Suppressor macrophage treated with lipopolysaccharide for 4 hours (primary cell): ENCODE measurements around the gene FREY1.
A peak's percentile ranks its signal among the peaks of the same experiment; 100 is the strongest.
"Not testable (repeated sequence)": the region's sequence is repeated elsewhere in the genome, so short reads cannot be mapped to it uniquely, and the experiment has no call there.

Experiments
- DNase-seq: peaks from one replicate; pipeline ENCODE4 v3.0.0-alpha.2; 2020

Gene FREY1

GRCh38 chr11:45913514-45913913 lies 6.4 kb upstream of the FREY1 start:
- no peak for DNase-seq

DNA sequence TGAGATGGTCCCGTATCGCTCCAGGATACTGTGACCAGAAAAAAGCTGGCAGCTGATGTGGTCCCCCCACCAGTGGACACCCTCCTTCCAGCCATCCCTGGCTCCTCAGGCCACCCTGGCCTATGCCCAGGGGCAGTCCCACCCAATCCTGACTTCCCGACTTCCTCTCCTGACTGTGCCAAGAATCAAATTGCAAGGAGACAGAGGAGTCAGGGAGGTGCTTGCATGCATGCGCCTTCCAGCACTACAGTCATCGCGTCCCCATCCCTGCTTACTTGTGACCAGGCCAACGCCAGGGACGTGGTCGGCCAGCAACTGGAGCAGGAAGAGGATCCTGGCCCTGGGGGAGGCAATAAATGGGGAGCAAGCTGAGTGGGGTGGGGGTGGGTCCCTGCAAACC lies 3.6 kb upstream of the FREY1 start:
- DNase-seq, result no peak

DNA sequence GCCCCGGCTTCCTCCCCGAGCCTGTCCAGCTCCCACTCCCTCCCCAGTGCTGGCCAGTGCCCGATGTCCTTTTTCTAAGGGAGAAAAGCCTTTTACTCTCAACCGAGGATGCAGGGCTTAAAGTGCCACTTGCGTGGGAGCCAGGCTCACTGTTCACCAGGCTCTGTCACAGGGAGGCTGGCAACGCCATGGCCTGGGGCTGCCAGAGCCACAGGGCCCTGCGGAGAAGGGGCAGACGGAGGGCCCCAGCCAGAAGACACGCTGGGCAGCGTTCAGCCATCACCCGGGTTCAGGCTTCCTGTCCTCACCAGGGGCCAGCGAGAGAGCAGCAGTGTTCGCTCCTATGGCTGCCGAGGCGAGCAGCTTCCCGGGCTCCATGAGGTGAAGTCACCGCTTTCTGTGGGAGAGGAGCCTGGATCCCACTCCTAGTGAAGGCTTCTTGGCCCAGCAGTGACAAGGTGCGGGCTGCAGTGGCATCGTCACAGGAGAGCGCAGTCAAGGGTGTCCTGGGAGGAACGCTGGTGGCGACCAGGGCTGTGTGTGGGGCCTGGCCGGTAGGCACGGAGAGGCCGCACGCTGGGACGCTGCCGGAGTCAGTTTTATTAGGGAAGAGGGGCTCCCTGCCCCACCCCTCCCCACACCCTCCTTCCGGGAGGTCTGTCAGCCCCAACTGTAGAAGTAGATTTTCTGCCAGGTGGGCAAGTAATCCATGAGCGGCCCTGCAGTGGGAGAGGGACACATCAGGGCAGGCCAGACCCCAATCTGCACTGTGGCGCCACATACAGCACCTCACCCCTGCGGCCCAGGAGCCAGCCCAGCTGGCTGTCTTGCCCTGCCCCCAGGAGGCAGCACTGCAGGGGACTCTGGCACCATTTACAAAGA lies 2.8 kb upstream of the FREY1 start:
- no peak for DNase-seq

- no peak for DNase-seq
These were observed 870 bp upstream of the FREY1 start for GRCh38 chr11:45907911-45908370.

GRCh38 chr11:45906096-45906682 lies 882 bp downstream of the FREY1 start:
- peak; percentile 29 for DNase-seq

- not testable (repeated sequence) for DNase-seq
These were observed 1.5 kb downstream of the FREY1 start for GRCh38 chr11:45905576-45905975.

- no peak for DNase-seq
These were observed 2.0 kb downstream of the FREY1 start for GRCh38 chr11:45905095-45905494.

DNA sequence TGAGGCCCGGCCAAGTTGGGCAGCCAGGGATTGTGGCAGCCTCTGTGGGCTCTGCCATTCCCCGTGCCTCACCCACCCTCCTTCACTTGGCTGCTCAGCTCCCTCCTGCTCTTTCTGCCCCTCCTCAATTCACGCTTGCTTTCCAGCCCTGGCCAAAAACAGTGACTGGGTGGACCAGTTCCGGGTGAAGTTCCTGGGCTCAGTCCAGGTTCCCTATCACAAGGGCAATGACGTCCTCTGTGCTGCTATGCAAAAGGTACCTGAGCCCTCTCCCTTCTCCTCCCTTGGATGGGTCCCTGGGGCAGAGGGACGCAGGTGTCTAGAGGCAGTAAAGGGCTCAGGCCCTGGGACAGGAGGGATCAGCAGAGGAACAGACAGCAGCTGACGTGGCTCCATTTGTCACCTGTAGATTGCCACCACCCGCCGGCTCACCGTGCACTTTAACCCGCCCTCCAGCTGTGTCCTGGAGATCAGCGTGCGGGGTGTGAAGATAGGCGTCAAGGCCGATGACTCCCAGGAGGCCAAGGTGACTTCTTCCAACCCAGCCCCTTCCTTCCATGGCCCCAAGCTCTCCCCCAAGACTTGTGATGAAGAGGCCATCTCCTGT lies 2.7 kb downstream of the FREY1 start:
- no peak for DNase-seq

- no peak for DNase-seq
These were observed 4.4 kb downstream of the FREY1 start for GRCh38 chr11:45902452-45903380.

GRCh38 chr11:45901626-45902025 lies 5.4 kb downstream of the FREY1 start:
- no peak for DNase-seq

DNA sequence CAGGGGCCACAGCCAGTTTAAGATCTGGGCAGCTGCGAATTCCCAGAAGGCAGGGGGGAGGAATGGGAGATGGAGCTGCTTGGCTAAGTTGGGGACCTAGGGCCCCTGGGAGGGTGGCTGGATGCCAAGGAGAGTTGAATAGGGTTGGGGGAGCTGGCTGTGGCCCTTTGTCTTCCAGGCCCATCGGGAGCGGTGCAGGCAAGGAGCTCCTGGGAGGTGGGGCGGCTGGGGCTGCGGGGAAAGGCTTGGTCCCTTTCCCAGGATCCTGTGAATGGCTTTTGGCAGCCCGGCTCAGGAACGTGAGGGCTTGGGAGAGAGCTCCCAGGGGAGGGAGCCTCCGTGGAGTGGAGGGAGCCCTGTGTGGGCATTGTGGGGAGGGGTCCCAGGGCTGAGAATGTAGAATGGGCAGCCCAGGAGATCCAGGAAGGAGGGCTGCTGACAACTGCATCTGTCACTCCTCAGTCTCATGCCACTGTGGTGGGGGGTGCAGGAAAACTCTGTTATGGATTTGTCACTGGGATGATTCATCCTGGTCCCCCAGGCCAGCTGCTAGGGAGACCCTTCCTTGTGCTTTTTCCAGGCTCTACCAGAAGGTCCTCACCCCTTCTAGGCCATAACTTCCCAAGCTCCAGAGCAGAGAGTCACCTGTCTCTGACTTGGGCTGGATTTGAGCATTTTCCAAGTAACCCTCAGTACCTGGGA lies 6.0 kb downstream of the FREY1 start:
- no peak for DNase-seq

DNA sequence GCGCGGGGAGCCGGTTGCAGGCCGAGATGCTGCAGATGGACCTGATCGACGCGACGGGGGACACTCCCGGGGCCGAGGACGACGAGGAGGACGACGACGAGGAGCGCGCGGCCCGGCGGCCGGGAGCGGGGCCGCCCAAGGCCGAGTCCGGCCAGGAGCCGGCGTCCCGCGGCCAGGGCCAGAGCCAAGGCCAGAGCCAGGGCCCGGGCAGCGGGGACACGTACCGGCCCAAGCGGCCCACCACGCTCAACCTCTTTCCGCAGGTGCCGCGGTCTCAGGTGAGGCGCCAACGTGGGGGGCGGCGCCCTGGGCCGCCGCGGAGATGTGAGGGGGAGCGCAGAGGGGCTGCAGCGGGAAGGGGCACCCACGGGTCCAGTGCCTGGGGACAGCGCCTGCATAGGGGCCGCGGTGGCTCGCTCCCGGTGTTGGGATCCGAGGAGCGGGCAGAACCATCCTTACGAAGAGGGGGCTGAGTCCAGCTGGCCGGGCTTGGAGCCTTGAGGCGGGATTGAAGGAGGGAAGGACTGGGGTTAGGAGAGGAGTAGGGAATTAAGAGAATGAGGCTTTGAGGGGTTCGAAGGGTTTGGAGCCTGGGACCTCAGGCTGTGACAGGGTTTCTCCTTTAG lies 6.8 kb downstream of the FREY1 start:
- DNase-seq, result not testable (repeated sequence)

- peak; percentile 73 for DNase-seq
These were observed 7.5 kb downstream of the FREY1 start for GRCh38 chr11:45899448-45900174.

DNA sequence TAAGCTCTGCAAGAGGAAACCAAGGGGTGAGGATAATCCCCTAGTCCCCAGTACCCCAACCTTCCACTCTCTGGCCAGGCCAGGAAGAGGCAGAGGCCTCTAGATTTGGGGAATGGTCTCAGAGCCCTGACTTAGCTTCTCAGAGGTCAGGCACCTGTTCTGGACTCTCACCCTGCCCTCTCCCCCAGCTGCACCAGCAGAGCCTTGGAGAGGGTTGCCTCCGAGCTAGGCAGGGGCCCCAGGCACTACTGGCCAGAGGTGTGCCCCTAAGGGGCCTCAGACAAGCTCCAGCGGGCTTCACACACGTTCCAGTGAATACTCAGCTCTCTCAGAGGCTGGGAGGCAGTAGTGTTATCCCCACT lies 8.0 kb downstream of the FREY1 start:
- no peak for DNase-seq

DNA sequence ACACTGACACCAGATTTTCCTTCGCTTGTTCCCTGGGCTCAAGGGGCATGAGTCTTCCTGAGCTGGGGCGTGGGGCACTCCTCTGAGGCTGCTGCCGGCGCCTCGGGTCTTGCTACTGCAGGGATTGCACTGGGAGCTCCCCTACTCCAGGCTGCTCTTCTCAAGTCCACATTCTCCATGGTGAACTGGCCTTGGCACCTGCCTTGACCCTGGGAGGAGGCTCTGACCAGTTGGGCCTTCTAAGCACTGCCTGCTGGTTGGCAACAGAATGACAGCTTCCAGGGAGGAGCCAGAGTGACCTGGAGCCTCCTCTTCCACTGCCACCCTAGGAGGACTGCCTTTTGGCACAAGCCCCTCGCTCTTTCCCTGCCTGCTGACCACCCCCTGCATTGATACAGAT lies 9.5 kb downstream of the FREY1 start:
- no peak for DNase-seq

DNA sequence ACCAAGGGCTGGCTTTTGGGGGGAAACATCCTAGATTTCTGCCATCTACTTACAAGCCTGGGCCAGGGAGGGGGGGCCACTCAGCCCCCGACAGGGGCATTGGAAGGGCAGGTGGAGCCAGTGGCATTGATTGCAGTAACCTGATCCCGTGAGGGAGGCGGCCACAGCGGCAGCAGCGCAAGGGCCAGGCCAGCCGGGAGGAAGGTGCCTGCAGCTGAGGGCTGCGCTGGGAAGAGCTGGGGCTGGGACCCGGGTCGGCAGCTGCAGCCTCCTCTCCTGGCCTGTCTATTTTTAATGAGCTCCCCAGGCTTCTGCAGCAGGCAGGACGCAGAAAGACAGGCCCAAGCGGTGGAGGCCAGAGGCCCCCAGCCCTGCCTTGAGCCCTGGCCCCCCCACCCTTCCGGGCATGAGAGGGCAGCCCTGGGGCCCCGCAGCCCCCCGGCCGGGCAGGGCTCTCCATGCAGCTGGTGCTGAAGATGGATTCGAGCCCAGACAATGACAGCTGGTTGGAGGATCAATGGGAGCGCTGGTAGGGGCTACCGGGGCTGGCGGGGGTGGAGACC lies 10.6 kb downstream of the FREY1 start:
- DNase-seq, result no peak

DNA sequence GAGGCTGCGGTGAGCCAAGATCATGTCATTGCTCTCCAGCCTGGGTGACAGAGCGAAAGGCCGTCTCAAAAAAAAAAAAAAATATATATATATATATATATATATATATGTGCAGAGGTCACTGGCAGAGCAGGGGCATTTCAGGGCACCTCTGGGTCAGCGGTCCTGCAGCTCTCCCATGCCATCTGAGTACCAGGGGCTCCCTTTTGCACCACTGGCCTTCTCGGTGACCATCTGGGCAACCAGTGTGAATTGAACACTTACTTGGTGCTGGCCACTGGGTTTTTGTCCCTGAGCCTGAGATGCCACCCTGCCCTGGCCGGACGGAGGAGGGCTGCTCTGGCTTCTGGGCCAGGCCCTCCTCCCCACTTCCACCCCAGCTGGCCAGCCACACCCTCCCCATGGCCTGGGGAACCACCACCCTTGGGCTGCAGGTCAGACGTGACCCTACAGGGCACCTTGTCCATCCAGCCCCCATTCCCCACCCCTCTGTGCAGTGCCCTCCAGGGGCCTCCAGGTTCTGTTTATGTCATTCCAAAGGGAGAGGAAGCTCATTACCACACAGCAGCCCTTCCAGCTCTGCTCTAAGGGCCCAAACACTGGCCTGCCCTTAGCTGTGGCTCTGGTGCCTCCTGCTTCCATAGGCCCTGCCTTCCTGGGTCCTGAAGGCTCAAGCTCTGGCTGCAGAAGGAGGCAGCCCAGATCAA lies 11.4 kb downstream of the FREY1 start:
- DNase-seq, result no peak

DNA sequence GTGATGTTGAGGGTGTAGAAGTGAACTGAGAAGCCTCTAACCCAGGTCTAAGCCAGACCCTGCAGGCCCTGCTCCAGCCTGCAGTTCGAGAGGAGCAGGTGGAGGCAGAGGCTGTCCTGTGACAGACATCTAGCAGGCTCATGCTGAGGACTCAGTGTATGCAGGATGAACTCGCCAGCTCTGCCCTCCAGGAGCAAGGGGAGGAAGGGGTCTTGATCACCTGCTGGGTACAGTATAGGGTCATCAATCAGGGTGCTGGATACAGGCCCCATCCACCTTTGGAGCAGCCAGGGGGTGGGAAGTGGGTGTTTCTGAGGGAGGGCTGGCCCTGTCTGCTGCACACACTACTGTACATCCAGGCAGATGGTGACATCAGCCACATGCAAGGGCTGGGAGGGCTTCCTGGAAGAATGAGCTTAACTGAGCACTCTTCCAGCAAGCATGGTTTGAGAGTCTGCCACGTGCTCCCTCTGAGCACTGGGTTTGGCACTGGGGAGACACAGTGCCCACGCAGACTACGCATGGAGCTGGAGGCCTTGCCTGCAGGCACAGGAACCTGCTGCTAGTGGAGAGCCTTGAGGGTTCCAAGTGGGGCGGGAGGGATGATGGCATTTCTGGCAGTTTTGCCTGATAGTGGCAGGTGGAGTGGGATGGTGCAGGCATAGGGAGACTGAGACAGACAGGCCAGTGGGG lies 12.4 kb downstream of the FREY1 start:
- no peak for DNase-seq

DNA sequence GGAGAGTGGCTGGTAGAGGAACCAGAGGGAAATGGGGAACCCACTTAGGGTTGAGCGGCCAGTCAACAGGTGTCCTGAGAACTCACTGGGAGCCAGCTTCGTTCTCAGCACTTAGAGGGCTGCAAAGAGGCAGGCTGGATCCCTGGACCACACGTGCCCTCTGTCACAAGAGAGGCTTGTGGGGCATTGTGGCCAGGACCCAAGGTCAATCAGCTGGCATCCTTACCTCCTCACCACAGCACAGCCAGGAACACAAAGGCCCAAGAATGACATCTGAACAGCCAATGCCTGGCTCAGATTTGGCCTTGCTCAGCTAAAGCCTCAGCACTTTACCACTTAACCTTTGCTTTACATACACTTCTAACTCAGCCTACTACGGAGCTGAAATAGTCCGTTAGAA lies 14.2 kb downstream of the FREY1 start:
- DNase-seq, result no peak
